SK-N-SH treated with all-trans-retinoic acid at 6 μM for 48 hours (cell line): ENCODE measurements around the gene PPME1.

Experiments
- ARNTL ChIP-seq: fragments of 450-650 bp; formaldehyde crosslinking; IDR thresholded peaks from 2 replicates; pipeline ENCODE4 v1.5.0; 2020; ENCODE audit warnings: low read depth, mild to moderate bottlenecking, moderate library complexity, borderline replicate concordance
- GLIS3 ChIP-seq: fragments of 250-450 bp; sonication (Bioruptor Pico); IDR thresholded peaks from 2 replicates; pipeline ENCODE4 v1.5.0; 2020; ENCODE audit warnings: mild to moderate bottlenecking, moderate library complexity
- ISL1 ChIP-seq: fragments of 250-450 bp; sonication (Bioruptor Pico); IDR thresholded peaks from 2 replicates; pipeline ENCODE4 v2.1.2; 2022; ENCODE audit warnings: mild to moderate bottlenecking, moderate library complexity
- OSR1 ChIP-seq: fragments of 250-450 bp; sonication (Bioruptor Pico); IDR thresholded peaks from 2 replicates; pipeline ENCODE4 v1.8.0; 2022; ENCODE audit warnings: moderate library complexity, mild to moderate bottlenecking, inconsistent platforms
- RARB ChIP-seq: fragments of 250-450 bp; sonication (Bioruptor Pico); IDR thresholded peaks from 2 replicates; pipeline ENCODE4 v1.8.0; 2021; ENCODE audit warnings: mild to moderate bottlenecking, moderate library complexity
- ZC3H10 ChIP-seq: fragments of 250-450 bp; sonication (Bioruptor Pico); IDR thresholded peaks from 2 replicates; pipeline ENCODE4 v1.5.1; 2021; ENCODE audit warnings: mild to moderate bottlenecking, moderate library complexity
- ZFP3 ChIP-seq: fragments of 250-450 bp; sonication (Bioruptor Pico); IDR thresholded peaks from 2 replicates; pipeline ENCODE4 v1.5.0; 2020; ENCODE audit warnings: mild to moderate bottlenecking, moderate library complexity
- ZFP30 ChIP-seq: fragments of 450-650 bp; formaldehyde crosslinking; IDR thresholded peaks from 2 replicates; pipeline ENCODE4 v1.5.0; 2022; ENCODE audit warnings: mild to moderate bottlenecking, moderate library complexity
- ZNF565 ChIP-seq: fragments of 450-650 bp; formaldehyde crosslinking; conservative IDR thresholded peaks from 2 replicates; pipeline ENCODE4 v1.5.0; 2020; ENCODE audit warnings: low read depth, mild to moderate bottlenecking, moderate library complexity
- ZNF70 ChIP-seq: fragments of 450-650 bp; formaldehyde crosslinking; IDR thresholded peaks from 2 replicates; pipeline ENCODE4 v1.5.0; 2020; ENCODE audit warnings: mild to moderate bottlenecking, moderate library complexity
- ZNF8 ChIP-seq: fragments of 450-650 bp; formaldehyde crosslinking; IDR thresholded peaks from 2 replicates; pipeline ENCODE4 v1.5.0; 2020; ENCODE audit warnings: mild to moderate bottlenecking, moderate library complexity
- TF ChIP-seq, protein P1 (sequence below): fragments of 250-450 bp; sonication (Bioruptor Pico); IDR thresholded peaks from 2 replicates; pipeline ENCODE4 v1.5.1; 2020; ENCODE audit warnings: low read depth, mild to moderate bottlenecking, moderate library complexity
- TF ChIP-seq, protein P2 (sequence below): fragments of 250-450 bp; sonication (Bioruptor Pico); IDR thresholded peaks from 2 replicates; pipeline ENCODE4 v1.8.0; 2021; ENCODE audit warnings: low read depth, mild to moderate bottlenecking, moderate library complexity, borderline replicate concordance
- TF ChIP-seq, protein P3 (sequence below): fragments of 250-450 bp; sonication (Bioruptor Pico); IDR thresholded peaks from 2 replicates; pipeline ENCODE4 v1.8.0; 2020; ENCODE audit warnings: mild to moderate bottlenecking, moderate library complexity, borderline replicate concordance

DNA sequence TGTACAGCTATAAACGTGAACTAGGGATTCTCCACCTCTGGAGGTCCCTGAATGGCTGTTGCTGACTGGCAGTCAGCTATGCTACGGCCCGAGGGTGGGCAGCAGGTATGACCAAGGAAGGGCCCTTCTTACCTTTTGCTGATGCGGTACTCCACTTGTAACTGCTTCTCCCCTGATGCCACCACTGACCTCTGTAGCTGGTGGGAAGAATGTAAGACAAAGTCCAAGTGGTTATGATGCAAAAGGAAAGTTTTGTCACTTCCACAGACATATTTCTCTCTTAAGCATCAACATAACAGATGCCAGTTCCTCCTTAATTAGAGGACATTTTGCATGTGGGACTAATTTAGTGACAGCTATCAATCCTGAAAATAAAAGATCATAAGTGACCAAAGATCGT lies 108.2 kb downstream of the PPME1 start:
- TF ChIP-seq ISL1 (CRISPR knock-in tag) (no peak), ZFP3 (CRISPR knock-in tag) (no peak), ZC3H10 (CRISPR knock-in tag) (no peak), ARNTL (CRISPR knock-in tag) (no peak), ZNF8 (CRISPR knock-in tag) (no peak), ZFP30 (no peak), ZNF70 (CRISPR knock-in tag) (no peak), GLIS3 (no peak), RARB (no peak), ZNF565 (CRISPR knock-in tag) (no peak), OSR1 (no peak)
- TF ChIP-seq, protein P1, sequence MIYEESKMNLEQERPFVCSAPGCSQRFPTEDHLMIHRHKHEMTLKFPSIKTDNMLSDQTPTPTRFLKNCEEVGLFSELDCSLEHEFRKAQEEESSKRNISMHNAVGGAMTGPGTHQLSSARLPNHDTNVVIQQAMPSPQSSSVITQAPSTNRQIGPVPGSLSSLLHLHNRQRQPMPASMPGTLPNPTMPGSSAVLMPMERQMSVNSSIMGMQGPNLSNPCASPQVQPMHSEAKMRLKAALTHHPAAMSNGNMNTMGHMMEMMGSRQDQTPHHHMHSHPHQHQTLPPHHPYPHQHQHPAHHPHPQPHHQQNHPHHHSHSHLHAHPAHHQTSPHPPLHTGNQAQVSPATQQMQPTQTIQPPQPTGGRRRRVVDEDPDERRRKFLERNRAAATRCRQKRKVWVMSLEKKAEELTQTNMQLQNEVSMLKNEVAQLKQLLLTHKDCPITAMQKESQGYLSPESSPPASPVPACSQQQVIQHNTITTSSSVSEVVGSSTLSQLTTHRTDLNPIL (CRISPR knock-in tag), result no peak
- TF ChIP-seq, protein P2, sequence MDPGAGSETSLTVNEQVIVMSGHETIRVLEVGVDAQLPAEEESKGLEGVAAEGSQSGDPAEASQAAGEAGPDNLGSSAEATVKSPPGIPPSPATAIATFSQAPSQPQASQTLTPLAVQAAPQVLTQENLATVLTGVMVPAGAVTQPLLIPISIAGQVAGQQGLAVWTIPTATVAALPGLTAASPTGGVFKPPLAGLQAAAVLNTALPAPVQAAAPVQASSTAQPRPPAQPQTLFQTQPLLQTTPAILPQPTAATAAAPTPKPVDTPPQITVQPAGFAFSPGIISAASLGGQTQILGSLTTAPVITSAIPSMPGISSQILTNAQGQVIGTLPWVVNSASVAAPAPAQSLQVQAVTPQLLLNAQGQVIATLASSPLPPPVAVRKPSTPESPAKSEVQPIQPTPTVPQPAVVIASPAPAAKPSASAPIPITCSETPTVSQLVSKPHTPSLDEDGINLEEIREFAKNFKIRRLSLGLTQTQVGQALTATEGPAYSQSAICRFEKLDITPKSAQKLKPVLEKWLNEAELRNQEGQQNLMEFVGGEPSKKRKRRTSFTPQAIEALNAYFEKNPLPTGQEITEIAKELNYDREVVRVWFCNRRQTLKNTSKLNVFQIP (CRISPR knock-in tag), result no peak
- TF ChIP-seq, protein P3, sequence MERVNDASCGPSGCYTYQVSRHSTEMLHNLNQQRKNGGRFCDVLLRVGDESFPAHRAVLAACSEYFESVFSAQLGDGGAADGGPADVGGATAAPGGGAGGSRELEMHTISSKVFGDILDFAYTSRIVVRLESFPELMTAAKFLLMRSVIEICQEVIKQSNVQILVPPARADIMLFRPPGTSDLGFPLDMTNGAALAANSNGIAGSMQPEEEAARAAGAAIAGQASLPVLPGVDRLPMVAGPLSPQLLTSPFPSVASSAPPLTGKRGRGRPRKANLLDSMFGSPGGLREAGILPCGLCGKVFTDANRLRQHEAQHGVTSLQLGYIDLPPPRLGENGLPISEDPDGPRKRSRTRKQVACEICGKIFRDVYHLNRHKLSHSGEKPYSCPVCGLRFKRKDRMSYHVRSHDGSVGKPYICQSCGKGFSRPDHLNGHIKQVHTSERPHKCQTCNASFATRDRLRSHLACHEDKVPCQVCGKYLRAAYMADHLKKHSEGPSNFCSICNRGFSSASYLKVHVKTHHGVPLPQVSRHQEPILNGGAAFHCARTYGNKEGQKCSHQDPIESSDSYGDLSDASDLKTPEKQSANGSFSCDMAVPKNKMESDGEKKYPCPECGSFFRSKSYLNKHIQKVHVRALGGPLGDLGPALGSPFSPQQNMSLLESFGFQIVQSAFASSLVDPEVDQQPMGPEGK (CRISPR knock-in tag), result no peak
